ENCODE measurements around the gene KIF1B. TPM values are rescaled to one million over a fixed set of nuclear protein-coding genes. Genes with fewer than 3 reads are reported as not detected.

KIF1B gene
- total RNA-seq, 1 experiment from 2014 or later = 28.1 TPM

DNA sequence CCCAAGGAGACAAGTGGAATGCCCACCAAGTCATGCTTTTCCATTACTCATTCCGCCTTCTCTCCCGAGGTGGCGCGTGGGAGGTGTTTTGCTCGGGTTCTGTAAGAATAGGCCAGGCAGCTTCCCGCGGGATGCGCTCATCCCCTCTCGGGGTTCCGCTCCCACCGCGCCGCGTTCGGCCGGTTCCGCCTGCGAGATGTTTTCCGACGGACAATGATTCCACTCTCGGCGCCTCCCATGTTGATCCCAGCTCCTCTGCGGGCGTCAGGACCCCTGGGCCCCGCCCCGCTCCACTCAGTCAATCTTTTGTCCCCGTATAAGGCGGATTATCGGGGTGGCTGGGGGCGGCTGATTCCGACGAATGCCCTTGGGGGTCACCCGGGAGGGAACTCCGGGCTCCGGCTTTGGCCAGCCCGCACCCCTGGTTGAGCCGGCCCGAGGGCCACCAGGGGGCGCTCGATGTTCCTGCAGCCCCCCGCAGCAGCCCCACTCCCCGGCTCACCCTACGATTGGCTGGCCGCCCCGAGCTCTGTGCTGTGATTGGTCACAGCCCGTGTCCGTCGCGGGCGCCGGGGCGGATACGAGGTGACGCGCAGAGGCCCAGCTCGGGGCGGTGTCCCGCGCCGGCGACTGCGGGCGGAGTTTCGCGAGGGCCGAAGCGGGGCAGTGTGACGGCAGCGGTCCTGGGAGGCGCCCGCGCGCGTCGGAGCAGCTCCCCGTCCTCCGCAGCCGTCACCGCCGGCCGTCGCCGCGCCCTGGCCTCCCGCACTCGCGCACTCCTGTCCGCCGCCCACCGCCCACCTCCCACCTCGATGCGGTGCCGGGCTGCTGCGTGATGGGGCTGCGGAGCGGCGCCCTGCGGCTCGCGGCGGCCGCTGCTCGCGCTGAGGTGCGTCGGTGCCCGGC lies at the start of gene KIF1B (continued):
- TF ChIP-seq POLR2AphosphoS5 (IDR thresholded peaks at IDR 0.05; ENCODE audit: low read depth, low read length) (peak; percentile 86), ZFX (IDR thresholded peaks at IDR 0.05) (no peak), SP1 (IDR thresholded peaks at IDR 0.05; ENCODE audit: low read depth) (peak; percentile 99)
- TF ChIP-seq, protein P1, sequence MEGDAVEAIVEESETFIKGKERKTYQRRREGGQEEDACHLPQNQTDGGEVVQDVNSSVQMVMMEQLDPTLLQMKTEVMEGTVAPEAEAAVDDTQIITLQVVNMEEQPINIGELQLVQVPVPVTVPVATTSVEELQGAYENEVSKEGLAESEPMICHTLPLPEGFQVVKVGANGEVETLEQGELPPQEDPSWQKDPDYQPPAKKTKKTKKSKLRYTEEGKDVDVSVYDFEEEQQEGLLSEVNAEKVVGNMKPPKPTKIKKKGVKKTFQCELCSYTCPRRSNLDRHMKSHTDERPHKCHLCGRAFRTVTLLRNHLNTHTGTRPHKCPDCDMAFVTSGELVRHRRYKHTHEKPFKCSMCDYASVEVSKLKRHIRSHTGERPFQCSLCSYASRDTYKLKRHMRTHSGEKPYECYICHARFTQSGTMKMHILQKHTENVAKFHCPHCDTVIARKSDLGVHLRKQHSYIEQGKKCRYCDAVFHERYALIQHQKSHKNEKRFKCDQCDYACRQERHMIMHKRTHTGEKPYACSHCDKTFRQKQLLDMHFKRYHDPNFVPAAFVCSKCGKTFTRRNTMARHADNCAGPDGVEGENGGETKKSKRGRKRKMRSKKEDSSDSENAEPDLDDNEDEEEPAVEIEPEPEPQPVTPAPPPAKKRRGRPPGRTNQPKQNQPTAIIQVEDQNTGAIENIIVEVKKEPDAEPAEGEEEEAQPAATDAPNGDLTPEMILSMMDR (IDR thresholded peaks at IDR 0.05 in 2 of 3, conservative IDR thresholded peaks at IDR 0.05 in 1 of 3; ENCODE audit: borderline replicate concordance in 1 of 3, insufficient read depth in 1 of 3, low read depth in 2 of 3, low read length in 2 of 3) = peak; percentile 84 to 94 (median 88)

DNA sequence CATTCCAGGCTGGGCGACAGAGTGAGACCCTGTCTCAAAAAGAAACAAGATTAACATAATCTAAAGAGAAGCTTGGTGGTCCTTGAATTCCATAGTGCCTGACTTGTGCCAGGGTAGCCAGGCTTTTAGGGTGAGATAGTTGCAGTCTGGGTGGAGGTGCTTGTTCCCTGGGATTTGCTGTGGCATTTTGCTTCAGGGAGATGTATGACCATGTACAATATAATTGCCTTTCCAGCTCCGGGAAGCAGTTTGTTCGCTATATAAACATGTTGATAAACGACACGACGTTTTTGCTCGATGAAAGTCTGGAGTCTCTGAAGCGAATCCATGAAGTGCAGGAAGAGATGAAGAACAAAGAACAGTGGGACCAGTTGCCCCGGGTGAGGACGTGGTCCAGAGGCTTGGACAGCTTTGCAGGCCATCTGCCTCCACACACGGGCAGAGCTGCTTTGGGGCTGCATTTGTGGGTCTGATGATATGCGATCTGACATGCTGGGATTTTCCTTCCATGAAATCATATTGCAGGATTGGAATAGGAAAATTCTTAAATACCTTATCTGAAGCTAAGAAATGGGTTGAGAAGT lies 49.4 kb upstream of the KIF1B start:
- no peak overlapping the region for H3K27ac ChIP-seq (ENCODE audit: low read depth, low read length)
- no TSS peak for BruUV-seq (replicated peaks)
- H3K9me3 ChIP-seq (ENCODE audit: control insufficient read depth in 1 of 2, insufficient read depth in 1 of 2, low read depth in 1 of 2, low read length in 2 of 2) = no peaks in the 10 kb centered on the region
- no peak for ATAC-seq
- no peaks in the 10 kb centered on the region for H3K9me2 ChIP-seq (ENCODE audit: insufficient read depth)
- ChIA-PET POLR2A (no interaction called here), RAD21 (ENCODE audit: low non-redundant PET in 1 of 2, low total read pairs in 2 of 2, uncharacterized antibody in 2 of 2, unreplicated experiment in 2 of 2) (no interaction called here), CTCF (no interaction called here)
- no peaks in the 10 kb centered on the region for H4K20me1 ChIP-seq (ENCODE audit: insufficient read depth)
- no peak overlapping the region for H3K4me2 ChIP-seq (ENCODE audit: low read length)
- no peaks in the 10 kb centered on the region for H3K79me2 ChIP-seq (ENCODE audit: insufficient read depth, low read length)
- H3K36me3 ChIP-seq (ENCODE audit: control insufficient read depth in 1 of 2, insufficient read depth in 2 of 2, low read length in 2 of 2) = no peaks in the 10 kb centered on the region; a peak in 1 of 4 replicates
- no peaks in the 10 kb centered on the region for H3K27me3 ChIP-seq (ENCODE audit: insufficient read depth, low read length)
- DNase-seq (ENCODE audit: low read depth, low spot score) = no peak
- no peak overlapping the region for H2AFZ ChIP-seq (ENCODE audit: low read depth, low read length, poor library complexity, severe bottlenecking)
- H3K9ac ChIP-seq (ENCODE audit: low read length) = no peak overlapping the region
- no peaks in the 10 kb centered on the region for H3K4me1 ChIP-seq (ENCODE audit: control insufficient read depth in 1 of 2, insufficient read depth in 2 of 2, low read length in 2 of 2)
- intact Hi-C loops (cut with micrococcal nuclease) = no loop called here
- no peak overlapping the region for H3K4me3 ChIP-seq (replicated peaks in 1 of 2; ENCODE audit: low read depth in 1 of 2, low read length in 2 of 2)
- TF ChIP-seq, protein P1 (IDR thresholded peaks at IDR 0.05 in 2 of 3, conservative IDR thresholded peaks at IDR 0.05 in 1 of 3; ENCODE audit: borderline replicate concordance in 1 of 3, insufficient read depth in 1 of 3, low read depth in 2 of 3, low read length in 2 of 3) = no peak
- no peak for TF ChIP-seq SIN3A (IDR thresholded peaks at IDR 0.05; ENCODE audit: low read depth)
- TF ChIP-seq SRF (IDR thresholded peaks at IDR 0.05; ENCODE audit: low read depth) = no peak
- TF ChIP-seq ZNF274 (IDR thresholded peaks at IDR 0.05; ENCODE audit: low read depth, low read length) = no peak
- TF ChIP-seq CEBPB (IDR thresholded peaks at IDR 0.05; ENCODE audit: low read depth) = no peak
- TF ChIP-seq CBX3 (IDR thresholded peaks at IDR 0.05; ENCODE audit: low read depth) = no peak
- TF ChIP-seq POLR2AphosphoS5 (IDR thresholded peaks at IDR 0.05; ENCODE audit: low read depth, low read length) = no peak
- no peak for TF ChIP-seq EGR1 (IDR thresholded peaks at IDR 0.05; ENCODE audit: low read depth)
- TF ChIP-seq EZH2phosphoT487 (IDR thresholded peaks at IDR 0.05; ENCODE audit: borderline replicate concordance) = no peak
- TF ChIP-seq ELF1 (IDR thresholded peaks at IDR 0.05; ENCODE audit: borderline replicate concordance, low read depth) = no peak
- no peak for TF ChIP-seq ZFX (IDR thresholded peaks at IDR 0.05)
- no peak for TF ChIP-seq EZH2 (IDR thresholded peaks at IDR 0.05)
- TF ChIP-seq POLR2A (IDR thresholded peaks at IDR 0.05; ENCODE audit: borderline replicate concordance, extremely low read depth, insufficient read depth, insufficient read length) = no peak
- no peak for TF ChIP-seq TCF7L2 (IDR thresholded peaks at IDR 0.05; ENCODE audit: borderline replicate concordance, extremely low read depth, insufficient read depth, insufficient read length)
- no peak for TF ChIP-seq SP1 (IDR thresholded peaks at IDR 0.05; ENCODE audit: low read depth)
- TF ChIP-seq, protein P2, sequence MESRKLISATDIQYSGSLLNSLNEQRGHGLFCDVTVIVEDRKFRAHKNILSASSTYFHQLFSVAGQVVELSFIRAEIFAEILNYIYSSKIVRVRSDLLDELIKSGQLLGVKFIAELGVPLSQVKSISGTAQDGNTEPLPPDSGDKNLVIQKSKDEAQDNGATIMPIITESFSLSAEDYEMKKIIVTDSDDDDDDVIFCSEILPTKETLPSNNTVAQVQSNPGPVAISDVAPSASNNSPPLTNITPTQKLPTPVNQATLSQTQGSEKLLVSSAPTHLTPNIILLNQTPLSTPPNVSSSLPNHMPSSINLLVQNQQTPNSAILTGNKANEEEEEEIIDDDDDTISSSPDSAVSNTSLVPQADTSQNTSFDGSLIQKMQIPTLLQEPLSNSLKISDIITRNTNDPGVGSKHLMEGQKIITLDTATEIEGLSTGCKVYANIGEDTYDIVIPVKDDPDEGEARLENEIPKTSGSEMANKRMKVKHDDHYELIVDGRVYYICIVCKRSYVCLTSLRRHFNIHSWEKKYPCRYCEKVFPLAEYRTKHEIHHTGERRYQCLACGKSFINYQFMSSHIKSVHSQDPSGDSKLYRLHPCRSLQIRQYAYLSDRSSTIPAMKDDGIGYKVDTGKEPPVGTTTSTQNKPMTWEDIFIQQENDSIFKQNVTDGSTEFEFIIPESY (IDR thresholded peaks at IDR 0.05; ENCODE audit: extremely low read depth, insufficient replicate concordance, low read length) = no peak
- TF ChIP-seq, protein P3, sequence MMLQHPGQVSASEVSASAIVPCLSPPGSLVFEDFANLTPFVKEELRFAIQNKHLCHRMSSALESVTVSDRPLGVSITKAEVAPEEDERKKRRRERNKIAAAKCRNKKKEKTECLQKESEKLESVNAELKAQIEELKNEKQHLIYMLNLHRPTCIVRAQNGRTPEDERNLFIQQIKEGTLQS (IDR thresholded peaks at IDR 0.05) = no peak

Measured in HCT116 (cell line).